Gastroesophageal sphincter (tissue), 4 donors: ENCODE results near the gene B3GALT4. TPM values are rescaled to one million over a fixed set of nuclear protein-coding genes. Genes with fewer than 3 reads are reported as not detected.
"Not testable (repeated sequence)": the region's sequence is repeated elsewhere in the genome, so short reads cannot be mapped to it uniquely, and the experiment has no call there.

ENCODE experiments used
- ATAC-seq: fragments of 150-250 bp; one replicate; pipeline ENCODE4 v1.9.1; 2016; ENCODE audit warnings: mild to moderate bottlenecking, moderate library complexity
- H3K27ac ChIP-seq, 4 donors: fragments of 200-600 bp; sonication (generic) in 3 of 4; 1 replicate in 3 of 4; 2 replicates in 1 of 4; pipeline ENCODE4 v1.5.1; 2016 to 2019
- H3K27me3 ChIP-seq: fragments of 200-600 bp; sonication (generic); one replicate; pipeline ENCODE4 v1.5.1; 2019
- H3K36me3 ChIP-seq, 2 donors: fragments of 200-600 bp; sonication (generic); one replicate each; pipeline ENCODE4 v1.5.1; 2019; ENCODE audit warnings: control low read depth in 1 of 2
- H3K4me1 ChIP-seq, 3 donors: fragments of 200-600 bp; sonication (generic); 1 replicate in 2 of 3; 2 replicates in 1 of 3; pipeline ENCODE4 v1.5.1; 2016 to 2019; ENCODE audit warnings: control low read depth in 2 of 3
- H3K4me3 ChIP-seq, 2 donors: fragments of 200-600 bp; sonication (generic); one replicate each; pipeline ENCODE4 v1.5.1; 2019; ENCODE audit warnings: mild to moderate bottlenecking in 1 of 2, moderate library complexity in 1 of 2
- H3K9me3 ChIP-seq, 3 donors: fragments of 200-600 bp; sonication (generic); one replicate each; pipeline ENCODE4 v1.5.1; 2017 to 2019; ENCODE audit warnings: control low read depth in 2 of 3
- EP300 ChIP-seq: sonication (generic); formaldehyde crosslinking; IDR thresholded peaks from one replicate; pipeline ENCODE4 v1.6.1; 2017; ENCODE audit warnings: antibody characterized with exemption, mild to moderate bottlenecking
- POLR2A ChIP-seq, 2 donors: fragments of 450-650 bp; IDR thresholded peaks; one replicate each; pipeline ENCODE4 v1.6.1; 2017; ENCODE audit warnings: antibody characterized with exemption in 2 of 2, mild to moderate bottlenecking in 2 of 2, moderate library complexity in 1 of 2
- POLR2AphosphoS5 ChIP-seq: sonication (generic); formaldehyde crosslinking; IDR thresholded peaks from one replicate; pipeline ENCODE4 v1.6.1; 2017; ENCODE audit warnings: antibody characterized with exemption
- WGBS, 2 donors: methylation state at CpG; one replicate each; pipeline ENCODE4 v1.1.5; 2018; ENCODE audit warnings: low coverage in 1 of 2; 5-methylcytosine and 5-hydroxymethylcytosine counted together
- total RNA-seq, 4 donors: library from RNA; depleted of rRNA; stranded (reverse); fragments of >200 nt; gene quantifications; one replicate each; pipeline ENCODE4 v1.1.0, GENCODE V29; 2016
- TF ChIP-seq, protein P1 (sequence below), 4 experiments: fragments of 200-600 bp in 2 of 4; fragments of 450-650 bp in 2 of 4; sonication (generic) in 1 of 4; IDR thresholded peaks; one replicate each; pipeline ENCODE4 v1.5.1; 2017 to 2019; ENCODE audit warnings: antibody characterized with exemption in 4 of 4, mild to moderate bottlenecking in 2 of 4, moderate library complexity in 2 of 4

The B3GALT4 gene
- total RNA-seq, 4 donors from 2014 or later, result 12.2 to 23.8 (median 17.3) TPM

DNA sequence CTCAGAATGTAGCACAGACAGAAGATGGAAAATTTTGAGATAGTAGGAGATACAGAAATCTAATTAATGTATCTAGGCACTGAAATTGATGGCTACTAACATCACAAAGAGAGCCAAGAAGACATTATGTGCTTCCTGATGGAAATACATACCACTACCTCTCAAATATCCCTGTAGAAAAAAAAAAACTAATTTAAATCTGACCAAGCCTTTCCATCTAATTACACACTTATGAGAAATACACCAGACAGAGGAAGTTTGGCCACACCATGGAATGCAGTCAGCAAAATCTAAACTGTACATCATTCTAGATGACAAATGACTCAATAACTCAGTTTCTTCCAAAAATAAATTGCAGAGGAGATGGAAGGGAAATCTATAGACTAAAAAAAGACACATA, 24.2 kb upstream of the B3GALT4 start:
- Histone ChIP-seq H3K4me3 (no peak overlapping the region), H3K9me3 (no peaks in the 10 kb centered on the region), H3K27me3 (no peaks in the 10 kb centered on the region), H3K36me3 (peaks cover 0 to 43% of the 10 kb centered on the region in 2 donors), H3K4me1 (peaks cover 3 to 30% (median 19%) of the 10 kb centered on the region in 3 donors), H3K27ac (no peak overlapping the region)
- TF ChIP-seq POLR2AphosphoS5, result no peak
- TF ChIP-seq EP300, result no peak
- no peak for ATAC-seq

DNA sequence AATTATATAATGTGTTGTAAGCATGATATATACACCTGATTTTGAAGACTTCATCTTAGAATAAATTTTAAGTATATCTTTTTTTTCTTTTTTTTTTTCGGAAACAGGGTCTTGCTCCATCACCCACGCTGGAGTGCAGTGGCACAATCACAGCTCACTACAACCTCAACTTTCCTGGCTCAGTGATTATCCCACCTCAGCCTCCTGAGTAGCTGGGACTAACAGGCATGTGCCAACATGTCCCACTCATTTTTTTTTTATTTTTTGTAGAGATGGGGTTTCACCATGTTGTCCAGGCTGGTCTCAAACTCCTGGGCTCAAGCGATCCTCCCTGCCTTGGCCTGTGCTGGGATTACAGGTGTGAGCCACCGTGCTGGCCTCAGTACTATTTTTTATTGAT, 22.3 kb upstream of the B3GALT4 start:
- H3K27me3 ChIP-seq, result no peaks in the 10 kb centered on the region
- TF ChIP-seq, protein P1, sequence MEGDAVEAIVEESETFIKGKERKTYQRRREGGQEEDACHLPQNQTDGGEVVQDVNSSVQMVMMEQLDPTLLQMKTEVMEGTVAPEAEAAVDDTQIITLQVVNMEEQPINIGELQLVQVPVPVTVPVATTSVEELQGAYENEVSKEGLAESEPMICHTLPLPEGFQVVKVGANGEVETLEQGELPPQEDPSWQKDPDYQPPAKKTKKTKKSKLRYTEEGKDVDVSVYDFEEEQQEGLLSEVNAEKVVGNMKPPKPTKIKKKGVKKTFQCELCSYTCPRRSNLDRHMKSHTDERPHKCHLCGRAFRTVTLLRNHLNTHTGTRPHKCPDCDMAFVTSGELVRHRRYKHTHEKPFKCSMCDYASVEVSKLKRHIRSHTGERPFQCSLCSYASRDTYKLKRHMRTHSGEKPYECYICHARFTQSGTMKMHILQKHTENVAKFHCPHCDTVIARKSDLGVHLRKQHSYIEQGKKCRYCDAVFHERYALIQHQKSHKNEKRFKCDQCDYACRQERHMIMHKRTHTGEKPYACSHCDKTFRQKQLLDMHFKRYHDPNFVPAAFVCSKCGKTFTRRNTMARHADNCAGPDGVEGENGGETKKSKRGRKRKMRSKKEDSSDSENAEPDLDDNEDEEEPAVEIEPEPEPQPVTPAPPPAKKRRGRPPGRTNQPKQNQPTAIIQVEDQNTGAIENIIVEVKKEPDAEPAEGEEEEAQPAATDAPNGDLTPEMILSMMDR (IDR thresholded peaks at IDR 0.05), result no peak
- TF ChIP-seq POLR2A (IDR thresholded peaks at IDR 0.05), result no peak
- TF ChIP-seq EP300, result no peak
- TF ChIP-seq POLR2AphosphoS5, result no peak
- H3K36me3 ChIP-seq, result peaks cover 0 to 59% of the 10 kb centered on the region in 2 donors
- peaks cover 3 to 16% (median 10%) of the 10 kb centered on the region in 3 donors for H3K4me1 ChIP-seq
- WGBS, 2 donors, result 80 to 93% methylated on average over 2 to 4 of the region's 4 CpGs
- no peaks in the 10 kb centered on the region for H3K9me3 ChIP-seq
- no peak overlapping the region for H3K4me3 ChIP-seq
- ATAC-seq, result no peak
- H3K27ac ChIP-seq, result no peak overlapping the region

DNA sequence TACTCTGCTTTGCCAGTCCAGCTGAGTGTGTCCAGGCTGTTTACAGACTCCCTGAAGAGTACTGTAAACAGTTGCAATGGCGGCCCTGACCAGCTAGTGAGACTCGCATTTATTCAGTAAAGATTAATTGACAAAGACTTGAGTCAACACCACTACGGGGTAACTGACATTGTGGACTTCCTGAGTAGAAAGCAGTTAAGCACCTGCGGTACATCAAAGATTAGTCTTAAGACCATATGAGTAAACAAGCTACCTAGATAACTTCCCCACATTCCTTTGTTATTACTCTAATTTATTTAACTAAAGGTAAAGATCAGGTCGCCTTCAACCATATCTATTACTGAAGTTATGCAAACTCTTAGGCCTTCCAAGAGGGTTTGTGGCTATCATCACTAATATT, 17.9 kb upstream of the B3GALT4 start:
- no peaks in the 10 kb centered on the region for H3K9me3 ChIP-seq
- peaks cover 0 to 82% of the 10 kb centered on the region in 2 donors for H3K36me3 ChIP-seq
- WGBS, 2 donors, result 81 to 82% methylated on average over 2 to 5 of the region's 5 CpGs
- H3K4me1 ChIP-seq, result no peaks in the 10 kb centered on the region
- H3K4me3 ChIP-seq, result no peak overlapping the region
- TF ChIP-seq EP300 (no peak), POLR2AphosphoS5 (no peak), POLR2A (IDR thresholded peaks at IDR 0.05) (no peak)
- TF ChIP-seq, protein P1 (IDR thresholded peaks at IDR 0.05), result no peak
- no peaks in the 10 kb centered on the region for H3K27me3 ChIP-seq
- ATAC-seq, result no peak
- no peak overlapping the region for H3K27ac ChIP-seq

DNA sequence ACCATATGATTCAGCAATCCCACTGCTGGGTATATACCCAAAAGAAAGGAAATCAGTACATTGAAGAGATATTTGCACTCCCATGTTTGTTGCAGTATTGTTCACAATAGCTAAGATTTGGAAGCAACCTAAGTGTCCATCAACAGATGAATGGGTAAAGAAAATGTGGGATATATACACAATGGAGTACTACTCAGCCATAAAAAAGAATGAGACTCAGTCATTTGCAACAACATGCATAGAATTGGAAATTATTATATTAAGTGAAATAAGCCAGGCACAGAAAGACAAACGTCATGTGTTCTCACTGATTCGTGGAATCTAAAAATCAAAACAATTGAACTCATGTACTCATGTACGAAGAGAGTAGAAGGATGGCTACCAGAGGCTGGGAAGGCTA, 14.4 kb upstream of the B3GALT4 start:
- not testable (repeated sequence) for H3K4me3 ChIP-seq, H3K9me3 ChIP-seq, ATAC-seq, H3K4me1 ChIP-seq, H3K27ac ChIP-seq, H3K27me3 ChIP-seq
- WGBS, 2 donors, result 89 to 96% methylated on average over 3 of the region's 3 CpGs
- peaks cover 0 to 95% of the 10 kb centered on the region in 2 donors for H3K36me3 ChIP-seq

DNA sequence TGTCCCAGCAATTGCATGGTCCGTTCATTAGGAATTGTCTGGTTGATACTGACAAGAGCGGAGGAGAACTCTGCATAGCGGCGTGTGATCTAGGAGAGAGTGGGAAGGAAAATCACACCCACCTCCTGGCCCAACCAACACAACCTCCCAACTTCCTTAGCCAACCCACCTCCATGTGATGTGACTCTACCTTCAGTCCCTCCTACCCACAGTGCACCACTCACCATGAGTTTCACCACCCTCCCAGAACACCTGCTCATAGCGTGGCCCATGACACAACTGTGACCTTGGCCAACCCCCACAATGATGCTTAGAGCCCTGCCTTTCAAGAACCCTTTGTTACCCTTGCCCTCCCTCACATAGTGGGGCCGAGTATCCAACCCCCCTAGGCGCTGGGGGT, 12.9 kb upstream of the B3GALT4 start:
- no peak overlapping the region for H3K4me3 ChIP-seq
- no peaks in the 10 kb centered on the region for H3K27me3 ChIP-seq
- ATAC-seq, result no peak
- peaks cover 0 to 98% of the 10 kb centered on the region in 2 donors for H3K36me3 ChIP-seq
- H3K27ac ChIP-seq, result no peak overlapping the region
- no peak for TF ChIP-seq EP300
- no peak for TF ChIP-seq POLR2A (IDR thresholded peaks at IDR 0.05)
- 29 to 95% methylated on average over 1 to 6 of the region's 7 CpGs for WGBS, 2 donors
- no peaks in the 10 kb centered on the region for H3K9me3 ChIP-seq
- H3K4me1 ChIP-seq, result no peaks in the 10 kb centered on the region

DNA sequence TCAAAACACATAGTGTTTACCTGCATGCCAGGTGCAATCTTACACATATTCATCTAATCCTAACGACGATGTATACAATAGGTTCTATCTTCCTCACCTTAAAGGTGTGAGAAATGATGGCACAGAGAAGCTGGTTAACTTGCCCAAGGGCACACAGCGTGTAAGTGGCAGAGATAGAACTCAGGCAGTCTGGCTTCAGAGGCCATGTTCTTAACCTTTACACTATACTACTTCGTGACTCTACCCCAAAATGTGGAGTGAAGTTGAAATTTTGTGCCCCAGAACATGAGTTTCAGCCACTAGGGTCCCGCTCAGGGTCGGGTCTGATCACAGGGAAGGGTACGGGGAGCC, 5.8 kb upstream of the B3GALT4 start:
- Histone ChIP-seq H3K4me3 (peak overlapping the region; percentile 60 to 71), H3K36me3 (peaks cover 0 to 63% of the 10 kb centered on the region in 2 donors), H3K27me3 (no peaks in the 10 kb centered on the region), H3K27ac (peak overlapping the region; percentile 89 to 95 (median 92)), H3K9me3 (no peaks in the 10 kb centered on the region), H3K4me1 (peaks cover 5 to 58% (median 23%) of the 10 kb centered on the region in 3 donors)
- TF ChIP-seq, protein P1 (IDR thresholded peaks at IDR 0.05), result no peak
- TF ChIP-seq EP300 (no peak), POLR2AphosphoS5 (no peak), POLR2A (IDR thresholded peaks at IDR 0.05) (no peak)
- ATAC-seq, result no peak
- 7 to 8% methylated on average over 4 of the region's 7 CpGs for WGBS, 2 donors
